Esophagus squamous epithelium (tissue), 5 donors: ENCODE data around the gene MAF. TPM values are rescaled to one million over a fixed set of nuclear protein-coding genes. Genes with fewer than 3 reads are reported as not detected.
A peak's percentile ranks its signal among the peaks of the same experiment; 100 is the strongest.

Experiments used
- DNase-seq: peaks from one replicate; lab custom pipeline; 2025; lab: John Stamatoyannopoulos, UW
- H3K27ac ChIP-seq, 4 donors: fragments of 200-600 bp; sonication (generic); one replicate each; pipeline ENCODE4 v1.5.1; 2016 to 2019; ENCODE audit warnings: mild to moderate bottlenecking in 1 of 4
- H3K27me3 ChIP-seq, 4 donors: fragments of 200-600 bp; sonication (generic); 1 replicate in 3 of 4; 2 replicates in 1 of 4; pipeline versions ENCODE4 v1.5.1 to v1.6.0; 2017 to 2021; ENCODE audit warnings: antibody characterized with exemption in 1 of 4
- H3K36me3 ChIP-seq, 3 donors: fragments of 200-600 bp; sonication (generic); one replicate each; pipeline ENCODE4 v1.5.1; 2016 to 2019
- H3K4me1 ChIP-seq, 3 donors: fragments of 200-600 bp; sonication (generic); one replicate each; pipeline ENCODE4 v1.5.1; 2017 to 2019
- H3K4me3 ChIP-seq, 4 donors: fragments of 200-600 bp; sonication (generic); 1 replicate in 3 of 4; 2 replicates in 1 of 4; pipeline ENCODE4 v1.5.1; 2016 to 2019; ENCODE audit warnings: mild to moderate bottlenecking in 2 of 4, moderate library complexity in 1 of 4
- H3K9me3 ChIP-seq, 3 donors: fragments of 200-600 bp; sonication (generic); one replicate each; pipeline ENCODE4 v1.5.1; 2016 to 2019
- POLR2A ChIP-seq, 4 donors: fragments of 450-650 bp; IDR thresholded peaks; one replicate each; pipeline ENCODE4 v1.6.1; 2017; ENCODE audit warnings: antibody characterized with exemption in 4 of 4, mild to moderate bottlenecking in 4 of 4, moderate library complexity in 3 of 4
- WGBS, 2 donors: methylation state at CpG; one replicate each; pipeline ENCODE4 v1.1.5; 2018; 5-methylcytosine and 5-hydroxymethylcytosine counted together
- intact Hi-C: fragments of 100-400 bp; cut with DNase I; formaldehyde crosslinking; loops from one replicate; pipeline ENCODE4 v1.15.0; 2022
- total RNA-seq, 4 donors: library from RNA; depleted of rRNA; stranded (reverse); fragments of >200 nt; gene quantifications; one replicate each; pipeline ENCODE4 v1.1.0, GENCODE V29; 2016
- TF ChIP-seq, protein P1 (sequence below), 6 experiments: fragments of 450-650 bp in 4 of 6; fragments of 200-600 bp in 2 of 6; sonication (generic) in 2 of 6; IDR thresholded peaks; one replicate each; pipeline ENCODE4 v1.5.1; 2016 to 2019; ENCODE audit warnings: antibody characterized with exemption in 6 of 6, mild to moderate bottlenecking in 4 of 6, moderate library complexity in 4 of 6
- donor health status: DM: yes; HTN: yes; CAD: no.

The MAF gene
- 10 to 100 TPM; 18.9 to 52.6 (median 31.1) TPM for total RNA-seq

- WGBS, 2 donors, result 0 to 1% methylated on average over 15 to 24 of the region's 25 CpGs
- H3K4me1 ChIP-seq, result peaks cover 8 to 44% (median 8%) of the 10 kb centered on the region in 3 donors
- H3K36me3 ChIP-seq, result no peaks in the 10 kb centered on the region
- H3K27me3 ChIP-seq, result no peaks in the 10 kb centered on the region
- intact Hi-C loops, result loop anchor here (10.0 kb wide), 1 partner anchor 1476 kb away; no protein-coding TSS in a partner anchor
- TF ChIP-seq, protein P1, sequence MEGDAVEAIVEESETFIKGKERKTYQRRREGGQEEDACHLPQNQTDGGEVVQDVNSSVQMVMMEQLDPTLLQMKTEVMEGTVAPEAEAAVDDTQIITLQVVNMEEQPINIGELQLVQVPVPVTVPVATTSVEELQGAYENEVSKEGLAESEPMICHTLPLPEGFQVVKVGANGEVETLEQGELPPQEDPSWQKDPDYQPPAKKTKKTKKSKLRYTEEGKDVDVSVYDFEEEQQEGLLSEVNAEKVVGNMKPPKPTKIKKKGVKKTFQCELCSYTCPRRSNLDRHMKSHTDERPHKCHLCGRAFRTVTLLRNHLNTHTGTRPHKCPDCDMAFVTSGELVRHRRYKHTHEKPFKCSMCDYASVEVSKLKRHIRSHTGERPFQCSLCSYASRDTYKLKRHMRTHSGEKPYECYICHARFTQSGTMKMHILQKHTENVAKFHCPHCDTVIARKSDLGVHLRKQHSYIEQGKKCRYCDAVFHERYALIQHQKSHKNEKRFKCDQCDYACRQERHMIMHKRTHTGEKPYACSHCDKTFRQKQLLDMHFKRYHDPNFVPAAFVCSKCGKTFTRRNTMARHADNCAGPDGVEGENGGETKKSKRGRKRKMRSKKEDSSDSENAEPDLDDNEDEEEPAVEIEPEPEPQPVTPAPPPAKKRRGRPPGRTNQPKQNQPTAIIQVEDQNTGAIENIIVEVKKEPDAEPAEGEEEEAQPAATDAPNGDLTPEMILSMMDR (IDR thresholded peaks at IDR 0.05), result no peak
- peak in 2 of 4 donors; percentile 69 to 85 for TF ChIP-seq POLR2A (IDR thresholded peaks at IDR 0.05)
- peak; percentile 68 for DNase-seq
- H3K27ac ChIP-seq, result peak within 1 kb of the TSS; percentile 92 to 98 (median 96)
- peak within 1 kb of the TSS; percentile 77 to 86 (median 84) for H3K4me3 ChIP-seq
- H3K9me3 ChIP-seq, result no peaks in the 10 kb centered on the region
Observed at GRCh38 chr16:79600638-79601091, at the start of gene MAF. TSS of gene MAF (minus strand) at chr16:79600737. CDS start at chr16:79599902, 835 bp downstream.

GRCh38 chr16:79648826-79649225 lies 48.3 kb upstream of the MAF start:
- Histone ChIP-seq H3K36me3 (no peaks in the 10 kb centered on the region), H3K27me3 (no peaks in the 10 kb centered on the region), H3K9me3 (no peaks in the 10 kb centered on the region), H3K4me1 (peaks cover 7 to 31% (median 13%) of the 10 kb centered on the region in 3 donors), H3K4me3 (no peak overlapping the region), H3K27ac (no peak overlapping the region)
- WGBS, 2 donors, result 71 to 76% methylated on average over 4 of the region's 4 CpGs
- intact Hi-C loops, result no loop called here
- TF ChIP-seq, protein P1 (IDR thresholded peaks at IDR 0.05), result no peak
- TF ChIP-seq POLR2A (IDR thresholded peaks at IDR 0.05), result no peak
- no peak for DNase-seq

GRCh38 chr16:79647586-79647985 lies 47.0 kb upstream of the MAF start:
- no peaks in the 10 kb centered on the region for H3K9me3 ChIP-seq
- H3K36me3 ChIP-seq, result no peaks in the 10 kb centered on the region
- WGBS, 2 donors, result 81 to 94% methylated on average over 3 of the region's 3 CpGs
- no peak for DNase-seq
- no peaks in the 10 kb centered on the region for H3K27me3 ChIP-seq
- intact Hi-C loops, result no loop called here
- no peak overlapping the region for H3K4me3 ChIP-seq
- TF ChIP-seq POLR2A (IDR thresholded peaks at IDR 0.05), result no peak
- TF ChIP-seq, protein P1 (IDR thresholded peaks at IDR 0.05), result no peak
- H3K4me1 ChIP-seq, result peaks cover 0 to 18% (median 6%) of the 10 kb centered on the region in 3 donors
- H3K27ac ChIP-seq, result no peak overlapping the region

GRCh38 chr16:79645701-79646100 lies 45.2 kb upstream of the MAF start:
- WGBS, 2 donors, result 81 to 85% methylated on average over 4 of the region's 4 CpGs
- Histone ChIP-seq H3K9me3 (no peaks in the 10 kb centered on the region), H3K4me3 (no peak overlapping the region), H3K27ac (no peak overlapping the region), H3K36me3 (no peaks in the 10 kb centered on the region), H3K27me3 (no peaks in the 10 kb centered on the region), H3K4me1 (peaks cover 0 to 5% (median 5%) of the 10 kb centered on the region in 3 donors)
- no peak for TF ChIP-seq POLR2A (IDR thresholded peaks at IDR 0.05)
- TF ChIP-seq, protein P1 (IDR thresholded peaks at IDR 0.05), result no peak
- no peak for DNase-seq
- intact Hi-C loops, result no loop called here

- Histone ChIP-seq H3K9me3 (no peaks in the 10 kb centered on the region), H3K27me3 (no peaks in the 10 kb centered on the region), H3K4me3 (no peak overlapping the region), H3K36me3 (no peaks in the 10 kb centered on the region), H3K4me1 (peaks cover 0 to 11% (median 11%) of the 10 kb centered on the region in 3 donors), H3K27ac (no peak overlapping the region)
- intact Hi-C loops, result no loop called here
- no peak for TF ChIP-seq POLR2A (IDR thresholded peaks at IDR 0.05)
- TF ChIP-seq, protein P1 (IDR thresholded peaks at IDR 0.05), result no peak
- WGBS, 2 donors, result 68 to 75% methylated on average over 6 of the region's 6 CpGs
- DNase-seq, result no peak
Observed at GRCh38 chr16:79644971-79645667, 44.6 kb upstream of the MAF start.
